C4-2B (cell line): Measurements from ENCODE around the gene DCLK1.

Experiments used
- H3K27ac ChIP-seq: fragments of 450-650 bp; 2 replicates; pipeline ENCODE4 v1.5.1; 2017
- CTCF ChIP-seq: fragments of 450-650 bp; conservative IDR thresholded peaks from 2 replicates; pipeline ENCODE4 v1.5.1; 2017; ENCODE audit warnings: mild to moderate bottlenecking
- ZFX ChIP-seq: fragments of 450-650 bp; IDR thresholded peaks from 2 replicates; pipeline ENCODE4 v1.6.1; 2017

Gene DCLK1

GRCh38 chr13:36160297-36160696 is 29.1 kb upstream of the DCLK1 start:
- no peak for TF ChIP-seq CTCF
- no peak for TF ChIP-seq ZFX
- no peak overlapping the region for H3K27ac ChIP-seq

- H3K27ac ChIP-seq = no peak overlapping the region
- TF ChIP-seq CTCF (no peak), ZFX (no peak)
Observed at GRCh38 chr13:36158611-36159010, 27.4 kb upstream of the DCLK1 start.

- TF ChIP-seq CTCF (no peak), ZFX (no peak)
- H3K27ac ChIP-seq = no peak overlapping the region
Observed at GRCh38 chr13:36157480-36157879, 26.3 kb upstream of the DCLK1 start.

- TF ChIP-seq CTCF (no peak), ZFX (no peak)
- no peak overlapping the region for H3K27ac ChIP-seq
Observed at GRCh38 chr13:36154567-36155291, 23.5 kb upstream of the DCLK1 start.

GRCh38 chr13:36151591-36151990 is 20.4 kb upstream of the DCLK1 start:
- no peak overlapping the region for H3K27ac ChIP-seq
- TF ChIP-seq CTCF = no peak
- no peak for TF ChIP-seq ZFX

- no peak for TF ChIP-seq ZFX
- TF ChIP-seq CTCF = no peak
- H3K27ac ChIP-seq = no peak overlapping the region
Observed at GRCh38 chr13:36148446-36148845, 17.3 kb upstream of the DCLK1 start.

GRCh38 chr13:36147330-36147729 is 16.1 kb upstream of the DCLK1 start:
- H3K27ac ChIP-seq = peak overlapping the region; percentile 35; the same call in 1 of the 2 replicates
- TF ChIP-seq CTCF = no peak
- no peak for TF ChIP-seq ZFX
